ENCODE data around the gene AUTS2.

DNA sequence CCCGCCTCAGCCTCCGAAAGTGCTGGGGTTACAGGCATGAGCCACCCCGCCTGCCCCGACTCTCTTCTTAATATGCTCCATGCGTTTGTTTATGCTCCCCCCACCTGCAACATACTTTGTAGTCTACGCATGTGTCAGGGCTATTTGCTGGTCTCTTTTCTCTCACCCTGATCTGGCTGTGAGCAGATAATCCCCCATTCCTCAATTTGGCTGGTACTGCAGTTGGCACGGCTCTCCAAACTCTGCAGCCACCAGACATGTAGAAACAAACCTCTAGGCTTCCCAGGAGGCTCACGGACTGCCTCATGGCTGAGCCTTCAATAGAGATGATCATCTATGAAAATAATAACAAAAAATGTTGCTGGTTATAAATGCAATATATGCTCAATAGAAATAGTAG lies 993.4 kb downstream of the AUTS2 start:
- TF ChIP-seq HDAC2 (IDR thresholded peaks at IDR 0.05) (no peak), CEBPB (IDR thresholded peaks at IDR 0.05; ENCODE audit: borderline replicate concordance in 1 of 2, low read depth in 2 of 2, low read length in 2 of 2) (no peak), SMC3 (IDR thresholded peaks at IDR 0.05; ENCODE audit: borderline replicate concordance, low read length) (no peak), TCF7 (IDR thresholded peaks at IDR 0.05; ENCODE audit: borderline replicate concordance) (no peak), YY1 (IDR thresholded peaks at IDR 0.05; ENCODE audit: low read depth, low read length) (no peak), POLR2A (IDR thresholded peaks at IDR 0.05; ENCODE audit: low read depth, low read length) (no peak), RCOR1 (conservative IDR thresholded peaks at IDR 0.05; ENCODE audit: low read depth, low read length) (no peak), POLR2AphosphoS5 (IDR thresholded peaks at IDR 0.05; ENCODE audit: low read length) (no peak)
- TF ChIP-seq, protein P1, sequence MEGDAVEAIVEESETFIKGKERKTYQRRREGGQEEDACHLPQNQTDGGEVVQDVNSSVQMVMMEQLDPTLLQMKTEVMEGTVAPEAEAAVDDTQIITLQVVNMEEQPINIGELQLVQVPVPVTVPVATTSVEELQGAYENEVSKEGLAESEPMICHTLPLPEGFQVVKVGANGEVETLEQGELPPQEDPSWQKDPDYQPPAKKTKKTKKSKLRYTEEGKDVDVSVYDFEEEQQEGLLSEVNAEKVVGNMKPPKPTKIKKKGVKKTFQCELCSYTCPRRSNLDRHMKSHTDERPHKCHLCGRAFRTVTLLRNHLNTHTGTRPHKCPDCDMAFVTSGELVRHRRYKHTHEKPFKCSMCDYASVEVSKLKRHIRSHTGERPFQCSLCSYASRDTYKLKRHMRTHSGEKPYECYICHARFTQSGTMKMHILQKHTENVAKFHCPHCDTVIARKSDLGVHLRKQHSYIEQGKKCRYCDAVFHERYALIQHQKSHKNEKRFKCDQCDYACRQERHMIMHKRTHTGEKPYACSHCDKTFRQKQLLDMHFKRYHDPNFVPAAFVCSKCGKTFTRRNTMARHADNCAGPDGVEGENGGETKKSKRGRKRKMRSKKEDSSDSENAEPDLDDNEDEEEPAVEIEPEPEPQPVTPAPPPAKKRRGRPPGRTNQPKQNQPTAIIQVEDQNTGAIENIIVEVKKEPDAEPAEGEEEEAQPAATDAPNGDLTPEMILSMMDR (IDR thresholded peaks at IDR 0.05 in 2 of 3, conservative IDR thresholded peaks at IDR 0.05 in 1 of 3; ENCODE audit: control insufficient read depth in 2 of 3, extremely low read depth in 1 of 3, insufficient read depth in 1 of 3, low read depth in 3 of 3, low read length in 3 of 3): no peak
- TF ChIP-seq, protein P2, sequence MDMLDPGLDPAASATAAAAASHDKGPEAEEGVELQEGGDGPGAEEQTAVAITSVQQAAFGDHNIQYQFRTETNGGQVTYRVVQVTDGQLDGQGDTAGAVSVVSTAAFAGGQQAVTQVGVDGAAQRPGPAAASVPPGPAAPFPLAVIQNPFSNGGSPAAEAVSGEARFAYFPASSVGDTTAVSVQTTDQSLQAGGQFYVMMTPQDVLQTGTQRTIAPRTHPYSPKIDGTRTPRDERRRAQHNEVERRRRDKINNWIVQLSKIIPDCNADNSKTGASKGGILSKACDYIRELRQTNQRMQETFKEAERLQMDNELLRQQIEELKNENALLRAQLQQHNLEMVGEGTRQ (IDR thresholded peaks at IDR 0.05; ENCODE audit: borderline replicate concordance, low read depth, low read length): no peak

All from GM12878 (cell line).